H4 (cell line): ENCODE results near the gene SLC8A3. TPM values are rescaled to one million over a fixed set of nuclear protein-coding genes. Genes with fewer than 3 reads are reported as not detected.

Experiments
- DNase-seq: peaks from one replicate; pipeline ENCODE4 v3.0.0-alpha.2; 2015; ENCODE audit warnings: low spot score
- total RNA-seq: library from RNA; depleted of rRNA; stranded (reverse); fragments of >200 nt; shearing (Covaris generic); gene quantifications from 2 replicates; pipeline ENCODE4 v1.2.3, GENCODE V29; 2014; rRNA removed

Gene SLC8A3
- total RNA-seq, 1 experiment from 2014 or later: not detected

- DNase-seq: peak; percentile 29
Observed at GRCh38 chr14:69996216-69996615, 192.5 kb downstream of the SLC8A3 start.

Other genes starting within 250 kb of the SLC8A3 start
- gene COX16, start 170.7 kb upstream of the SLC8A3 start, total RNA-seq: 73.6 and 82.1 TPM in 2 replicates
- 18.5 and 22.5 TPM in 2 replicates for gene SYNJ2BP, start 228.1 kb upstream of the SLC8A3 start, total RNA-seq